ENCODE results near the gene ZC3HAV1L.
"Not testable (repeated sequence)": the region's sequence is repeated elsewhere in the genome, so short reads cannot be mapped to it uniquely, and the experiment has no call there.

Gene ZC3HAV1L

GRCh38 chr7:139066315-139066714, 30.5 kb upstream of the ZC3HAV1L start:
- TF ChIP-seq CTCF (IDR thresholded peaks at IDR 0.05; ENCODE audit: insufficient read depth, low read depth, low read length, missing control alignments), result no peak
- DNase-seq (ENCODE audit: low read depth), result no peak
- H3K4me3 ChIP-seq (ENCODE audit: low read length), result no peak overlapping the region

GRCh38 chr7:139065323-139065722, 29.5 kb upstream of the ZC3HAV1L start:
- H3K4me3 ChIP-seq (ENCODE audit: low read length), result no peak overlapping the region
- no peak for TF ChIP-seq CTCF (IDR thresholded peaks at IDR 0.05; ENCODE audit: insufficient read depth, low read depth, low read length, missing control alignments)
- no peak for DNase-seq (ENCODE audit: low read depth)

- TF ChIP-seq CTCF (IDR thresholded peaks at IDR 0.05; ENCODE audit: insufficient read depth, low read depth, low read length, missing control alignments), result no peak
- DNase-seq (ENCODE audit: low read depth), result no peak
- H3K4me3 ChIP-seq (ENCODE audit: low read length), result no peak overlapping the region
Measured at GRCh38 chr7:139061416-139061815, 25.6 kb upstream of the ZC3HAV1L start.

- DNase-seq (ENCODE audit: low read depth), result no peak
- H3K4me3 ChIP-seq (ENCODE audit: low read length), result no peak overlapping the region
- no peak for TF ChIP-seq CTCF (IDR thresholded peaks at IDR 0.05; ENCODE audit: insufficient read depth, low read depth, low read length, missing control alignments)
Measured at GRCh38 chr7:139060695-139061237, 24.9 kb upstream of the ZC3HAV1L start.

- no peak for TF ChIP-seq CTCF (IDR thresholded peaks at IDR 0.05; ENCODE audit: insufficient read depth, low read depth, low read length, missing control alignments)
- no peak for DNase-seq (ENCODE audit: low read depth)
- H3K4me3 ChIP-seq (ENCODE audit: low read length), result no peak overlapping the region
Measured at GRCh38 chr7:139059905-139060304, 24.1 kb upstream of the ZC3HAV1L start.

GRCh38 chr7:139058943-139059342, 23.1 kb upstream of the ZC3HAV1L start:
- TF ChIP-seq CTCF (IDR thresholded peaks at IDR 0.05; ENCODE audit: insufficient read depth, low read depth, low read length, missing control alignments), result no peak
- no peak overlapping the region for H3K4me3 ChIP-seq (ENCODE audit: low read length)
- DNase-seq (ENCODE audit: low read depth), result no peak

- H3K4me3 ChIP-seq (ENCODE audit: low read length), result no peak overlapping the region
- TF ChIP-seq CTCF (IDR thresholded peaks at IDR 0.05; ENCODE audit: insufficient read depth, low read depth, low read length, missing control alignments), result no peak
- DNase-seq (ENCODE audit: low read depth), result no peak
Measured at GRCh38 chr7:139055674-139056073, 19.8 kb upstream of the ZC3HAV1L start.

GRCh38 chr7:139054656-139055055, 18.8 kb upstream of the ZC3HAV1L start:
- not testable (repeated sequence) for DNase-seq (ENCODE audit: low read depth)

More at GRCh38 chr7:139054656-139055055, 18.8 kb upstream of the ZC3HAV1L start:
- not testable (repeated sequence) for H3K4me3 ChIP-seq (ENCODE audit: low read length)
